Testis (tissue), 2 donors: Measurements from ENCODE around the gene TCF15.

Experiments used
- POLR2A ChIP-seq: fragments of 450-650 bp; IDR thresholded peaks from one replicate; pipeline ENCODE4 v1.6.1; 2017; ENCODE audit warnings: antibody characterized with exemption, mild to moderate bottlenecking, moderate library complexity
- TF ChIP-seq, protein P1 (sequence below), 3 experiments: fragments of 450-650 bp in 2 of 3; fragments of 200-600 bp in 1 of 3; sonication (generic) in 1 of 3; IDR thresholded peaks; one replicate each; pipeline ENCODE4 v1.5.1; 2016 to 2019; ENCODE audit warnings: antibody characterized with exemption in 3 of 3, mild to moderate bottlenecking in 2 of 3, moderate library complexity in 1 of 3

DNA sequence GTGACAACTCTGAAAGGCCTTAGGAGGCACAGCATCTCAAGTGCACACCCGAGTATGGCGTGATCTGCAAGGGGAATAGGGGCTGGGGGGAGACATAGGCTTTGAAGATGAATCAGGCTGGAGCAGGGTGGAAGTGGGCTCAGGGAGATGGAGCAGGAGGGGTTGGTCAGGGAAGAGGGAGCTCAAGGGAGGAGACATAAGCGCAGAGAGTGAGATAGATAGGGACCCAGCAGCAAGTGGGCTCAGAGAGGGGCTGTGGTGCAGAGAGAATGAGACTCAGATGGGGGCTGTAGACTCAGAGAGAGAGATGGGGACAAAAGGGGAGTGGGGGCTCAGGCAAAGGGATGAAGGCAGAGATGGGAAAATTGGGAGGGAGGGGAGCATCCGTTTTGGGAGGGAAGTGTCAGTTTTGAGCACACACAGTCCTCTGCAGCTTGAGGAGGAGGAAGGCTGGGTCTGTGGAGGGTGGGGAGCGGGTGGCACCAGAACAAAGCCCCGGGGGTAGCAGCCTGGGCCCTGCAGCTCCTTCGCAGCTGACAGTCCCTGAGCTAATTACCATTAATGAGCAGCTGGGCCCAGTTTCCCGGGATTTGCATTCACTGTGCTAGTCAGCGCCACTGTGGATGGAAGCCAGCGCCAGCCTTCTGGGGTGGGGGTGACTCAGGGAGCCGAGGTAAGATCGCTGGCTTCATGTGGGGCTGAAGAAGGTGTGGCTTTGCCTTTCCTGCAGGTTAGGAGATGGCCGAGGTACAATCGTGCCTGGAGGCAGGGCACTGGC is 24.2 kb upstream of the TCF15 start:
- TF ChIP-seq, protein P1, sequence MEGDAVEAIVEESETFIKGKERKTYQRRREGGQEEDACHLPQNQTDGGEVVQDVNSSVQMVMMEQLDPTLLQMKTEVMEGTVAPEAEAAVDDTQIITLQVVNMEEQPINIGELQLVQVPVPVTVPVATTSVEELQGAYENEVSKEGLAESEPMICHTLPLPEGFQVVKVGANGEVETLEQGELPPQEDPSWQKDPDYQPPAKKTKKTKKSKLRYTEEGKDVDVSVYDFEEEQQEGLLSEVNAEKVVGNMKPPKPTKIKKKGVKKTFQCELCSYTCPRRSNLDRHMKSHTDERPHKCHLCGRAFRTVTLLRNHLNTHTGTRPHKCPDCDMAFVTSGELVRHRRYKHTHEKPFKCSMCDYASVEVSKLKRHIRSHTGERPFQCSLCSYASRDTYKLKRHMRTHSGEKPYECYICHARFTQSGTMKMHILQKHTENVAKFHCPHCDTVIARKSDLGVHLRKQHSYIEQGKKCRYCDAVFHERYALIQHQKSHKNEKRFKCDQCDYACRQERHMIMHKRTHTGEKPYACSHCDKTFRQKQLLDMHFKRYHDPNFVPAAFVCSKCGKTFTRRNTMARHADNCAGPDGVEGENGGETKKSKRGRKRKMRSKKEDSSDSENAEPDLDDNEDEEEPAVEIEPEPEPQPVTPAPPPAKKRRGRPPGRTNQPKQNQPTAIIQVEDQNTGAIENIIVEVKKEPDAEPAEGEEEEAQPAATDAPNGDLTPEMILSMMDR (IDR thresholded peaks at IDR 0.05), result no peak
- no peak for TF ChIP-seq POLR2A
